Natural killer cell (primary cell): ENCODE results near the gene STMN3. TPM values are rescaled to one million over a fixed set of nuclear protein-coding genes. Genes with fewer than 3 reads are reported as not detected.
"Not testable (repeated sequence)": the region's sequence is repeated elsewhere in the genome, so short reads cannot be mapped to it uniquely, and the experiment has no call there.

Experiments
- ATAC-seq, 3 donors: fragments of 150-1000 bp in 2 of 3; fragments of 200-7000 bp in 1 of 3; cut with Tn5 transposase; 1 replicate in 1 of 3; 2 replicates in 2 of 3; pipeline ENCODE4 v1.10.0; 2021; ENCODE audit warnings: mild to moderate bottlenecking in 2 of 3, moderate library complexity in 2 of 3
- DNase-seq, 2 donors: peaks; one replicate each; pipeline versions ENCODE4 v3.0.0 to v3.0.0-alpha.2; 2013 to 2021; ENCODE audit warnings: mixed read lengths in 1 of 2
- H3K27ac ChIP-seq: one replicate; pipeline ENCODE4 v1.5.1; 2013; ENCODE audit warnings: mild to moderate bottlenecking, low read length
- H3K27me3 ChIP-seq: one replicate; pipeline ENCODE4 v1.6.1; 2013; ENCODE audit warnings: low read length; ENCODE audit not compliant: control insufficient read depth, insufficient read depth
- H3K36me3 ChIP-seq: one replicate; pipeline ENCODE4 v1.6.1; 2013; ENCODE audit warnings: low read length; ENCODE audit not compliant: control insufficient read depth, insufficient read depth
- H3K4me1 ChIP-seq: one replicate; pipeline ENCODE4 v1.6.1; 2013; ENCODE audit warnings: low read length; ENCODE audit not compliant: control insufficient read depth, insufficient read depth
- H3K4me3 ChIP-seq: one replicate; pipeline ENCODE4 v1.5.1; 2013; ENCODE audit warnings: low read length
- H3K9me3 ChIP-seq: one replicate; pipeline ENCODE4 v1.6.1; 2013; ENCODE audit warnings: low read length; ENCODE audit not compliant: control insufficient read depth, insufficient read depth
- H3K27ac Mint-ChIP-seq, 2 donors: one replicate each; pipeline ENCODE4 v1.8.0; 2022; ENCODE audit warnings: mild to moderate bottlenecking in 2 of 2, mixed read lengths in 2 of 2, moderate library complexity in 1 of 2
- H3K27me3 Mint-ChIP-seq, 2 donors: one replicate each; pipeline ENCODE4 v1.8.0; 2022; ENCODE audit warnings: low read depth in 2 of 2, mixed read lengths in 2 of 2
- H3K36me3 Mint-ChIP-seq: one replicate; pipeline ENCODE4 v1.8.0; 2022; ENCODE audit warnings: mixed read lengths
- H3K4me1 Mint-ChIP-seq, 2 donors: one replicate each; pipeline ENCODE4 v1.8.0; 2022; ENCODE audit warnings: mixed read lengths in 2 of 2
- H3K4me3 Mint-ChIP-seq: one replicate; pipeline ENCODE4 v1.8.0; 2022; ENCODE audit warnings: mild to moderate bottlenecking, moderate library complexity, mixed read lengths
- H3K9me3 Mint-ChIP-seq, 2 donors: one replicate each; pipeline ENCODE4 v1.8.0; 2022; ENCODE audit warnings: mixed read lengths in 2 of 2
- WGBS: methylation state at CpG from one replicate; pipeline ENCODE4 v1.1.7; 2013; ENCODE audit warnings: missing lambda C conversion rate; ENCODE audit not compliant: insufficient coverage; 5-methylcytosine and 5-hydroxymethylcytosine counted together
- intact Hi-C: fragments of 100-400 bp; cut with micrococcal nuclease; formaldehyde crosslinking; loops from one replicate; pipeline ENCODE4 v1.14.2; 2022
- total RNA-seq, 4 donors: library from RNA; stranded (reverse); fragments of 120-200 nt in 1 of 4; gene quantifications; one replicate each; pipeline versions ENCODE4 v1.2.3 to v1.2.4, GENCODE V29; 2013 to 2022
- TF ChIP-seq, protein P1 (sequence below): fragments of 200-600 bp; IDR thresholded peaks from one replicate; pipeline ENCODE4 v1.8.0; 2022; ENCODE audit warnings: antibody characterized with exemption

STMN3 gene
- total RNA-seq, 3 donors from 2014 or later (not counting 1 experiment from before 2014, with no cell fraction given): 6.7 to 12.9 (median 8.3) TPM

DNA sequence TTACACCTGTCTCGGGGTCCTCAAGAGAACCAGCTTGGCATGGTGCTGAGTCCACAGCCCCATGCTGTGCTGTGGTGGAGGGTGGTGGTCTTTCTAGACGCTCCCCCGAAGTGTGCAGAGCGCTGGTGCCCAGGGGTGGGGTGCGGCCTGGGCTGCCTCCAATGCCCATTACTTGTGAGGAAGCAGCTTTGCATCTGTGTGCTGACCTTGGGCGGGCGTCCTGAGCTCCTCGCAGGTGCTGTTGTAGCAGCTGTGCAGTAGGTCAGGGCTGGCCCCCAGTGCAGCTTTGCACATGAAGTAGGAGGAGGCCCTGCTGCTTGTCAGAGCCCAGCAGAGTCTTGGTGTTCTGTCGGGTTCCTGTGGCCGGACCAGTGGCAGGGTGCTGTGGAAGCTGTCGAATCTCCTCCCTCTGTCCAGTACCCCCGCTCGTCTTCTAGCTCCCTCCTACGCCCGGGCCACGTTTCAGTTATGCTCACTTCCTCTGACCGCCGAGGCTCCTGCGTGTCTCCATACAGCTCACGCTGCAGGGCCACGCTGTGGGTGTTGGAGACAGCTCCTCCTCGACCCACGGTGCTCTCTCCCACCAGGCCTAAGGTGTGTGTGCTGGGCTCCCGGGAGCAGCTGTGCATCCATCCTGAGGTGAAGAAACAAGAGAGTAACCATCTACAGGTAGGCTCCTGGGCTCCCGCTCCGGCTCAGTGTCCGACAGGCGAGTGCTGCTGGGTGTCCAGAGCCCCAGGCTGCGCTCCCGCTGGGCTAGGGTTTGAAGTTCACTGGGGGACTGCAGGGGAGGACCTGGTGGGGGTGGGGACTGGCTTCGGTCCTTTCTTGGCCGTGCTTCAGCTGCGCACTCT is 9.0 kb upstream of the STMN3 start:
- Histone ChIP-seq H3K9me3 (no peaks in the 10 kb centered on the region), H3K27ac (no peak overlapping the region), H3K36me3 (peaks cover 13% of the 10 kb centered on the region), H3K4me1 (peaks cover 20% of the 10 kb centered on the region), H3K27me3 (no peaks in the 10 kb centered on the region), H3K4me3 (no peak overlapping the region)
- Mint-ChIP-seq H3K4me3 (no peak overlapping the region), H3K4me1 (peaks cover 22 to 24% of the 10 kb centered on the region in 2 donors), H3K36me3 (no peaks in the 10 kb centered on the region), H3K9me3 (no peaks in the 10 kb centered on the region), H3K27me3 (no peaks in the 10 kb centered on the region), H3K27ac (no peak overlapping the region)
- TF ChIP-seq, protein P1, sequence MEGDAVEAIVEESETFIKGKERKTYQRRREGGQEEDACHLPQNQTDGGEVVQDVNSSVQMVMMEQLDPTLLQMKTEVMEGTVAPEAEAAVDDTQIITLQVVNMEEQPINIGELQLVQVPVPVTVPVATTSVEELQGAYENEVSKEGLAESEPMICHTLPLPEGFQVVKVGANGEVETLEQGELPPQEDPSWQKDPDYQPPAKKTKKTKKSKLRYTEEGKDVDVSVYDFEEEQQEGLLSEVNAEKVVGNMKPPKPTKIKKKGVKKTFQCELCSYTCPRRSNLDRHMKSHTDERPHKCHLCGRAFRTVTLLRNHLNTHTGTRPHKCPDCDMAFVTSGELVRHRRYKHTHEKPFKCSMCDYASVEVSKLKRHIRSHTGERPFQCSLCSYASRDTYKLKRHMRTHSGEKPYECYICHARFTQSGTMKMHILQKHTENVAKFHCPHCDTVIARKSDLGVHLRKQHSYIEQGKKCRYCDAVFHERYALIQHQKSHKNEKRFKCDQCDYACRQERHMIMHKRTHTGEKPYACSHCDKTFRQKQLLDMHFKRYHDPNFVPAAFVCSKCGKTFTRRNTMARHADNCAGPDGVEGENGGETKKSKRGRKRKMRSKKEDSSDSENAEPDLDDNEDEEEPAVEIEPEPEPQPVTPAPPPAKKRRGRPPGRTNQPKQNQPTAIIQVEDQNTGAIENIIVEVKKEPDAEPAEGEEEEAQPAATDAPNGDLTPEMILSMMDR: no peak
- intact Hi-C loops: no loop called here
- no peak for DNase-seq
- 94% methylated on average over 33 of the region's 33 CpGs for WGBS
- no peak for ATAC-seq

DNA sequence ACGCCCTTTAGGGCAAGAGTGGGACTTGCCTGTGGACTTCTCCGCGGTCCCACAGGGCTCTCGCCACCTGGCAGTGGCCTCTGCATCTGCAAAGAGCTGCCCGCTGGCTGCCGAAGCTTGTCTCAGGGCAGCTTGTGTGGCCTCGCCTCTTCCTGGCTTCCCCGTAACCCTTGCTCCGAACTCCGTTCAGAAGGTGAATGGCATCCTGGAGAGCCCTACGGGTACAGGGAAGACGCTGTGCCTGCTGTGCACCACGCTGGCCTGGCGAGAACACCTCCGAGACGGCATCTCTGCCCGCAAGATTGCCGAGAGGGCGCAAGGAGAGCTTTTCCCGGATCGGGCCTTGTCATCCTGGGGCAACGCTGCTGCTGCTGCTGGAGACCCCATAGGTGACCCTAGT is 7.9 kb upstream of the STMN3 start:
- DNase-seq (no peak), ATAC-seq (no peak)
- Histone ChIP-seq H3K36me3 (peaks cover 6% of the 10 kb centered on the region), H3K27ac (no peak overlapping the region), H3K27me3 (no peaks in the 10 kb centered on the region), H3K9me3 (no peaks in the 10 kb centered on the region), H3K4me3 (no peak overlapping the region), H3K4me1 (peaks cover 20% of the 10 kb centered on the region)
- TF ChIP-seq, protein P1: no peak
- Mint-ChIP-seq H3K9me3 (no peaks in the 10 kb centered on the region), H3K4me3 (no peak overlapping the region), H3K36me3 (no peaks in the 10 kb centered on the region), H3K4me1 (peaks cover 22 to 24% of the 10 kb centered on the region in 2 donors), H3K27ac (no peak overlapping the region), H3K27me3 (no peaks in the 10 kb centered on the region)
- intact Hi-C loops: no loop called here
- 95% methylated on average over 22 of the region's 22 CpGs for WGBS

DNA sequence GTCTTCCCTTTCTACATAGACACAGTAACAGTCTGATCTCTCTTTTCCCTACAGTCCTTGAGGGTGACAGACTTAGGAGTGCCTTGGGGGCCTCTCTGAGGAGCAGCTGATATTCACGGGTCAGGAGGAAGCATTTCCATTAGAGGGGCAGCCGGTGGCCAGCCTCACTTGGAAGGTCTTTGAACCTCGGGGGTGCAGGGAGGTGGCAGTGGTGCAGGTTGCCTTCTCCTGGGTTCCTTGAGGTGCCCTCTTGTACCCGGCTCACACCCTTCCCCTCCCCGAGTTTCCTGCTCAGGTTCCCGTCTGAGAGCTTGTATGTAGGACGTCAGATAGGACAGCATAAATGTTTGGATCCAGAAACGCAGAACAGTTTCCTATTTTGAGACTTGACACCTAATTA is 7.4 kb upstream of the STMN3 start:
- H3K36me3 ChIP-seq: peaks cover 5% of the 10 kb centered on the region
- DNase-seq (no peak), ATAC-seq (no peak)
- Mint-ChIP-seq H3K4me1 (peaks cover 22 to 24% of the 10 kb centered on the region in 2 donors), H3K27me3 (no peaks in the 10 kb centered on the region), H3K9me3 (no peaks in the 10 kb centered on the region), H3K36me3 (no peaks in the 10 kb centered on the region), H3K4me3 (no peak overlapping the region), H3K27ac (no peak overlapping the region)
- 93% methylated on average over 8 of the region's 8 CpGs for WGBS
- H3K9me3 ChIP-seq: no peaks in the 10 kb centered on the region
- H3K4me3 ChIP-seq: no peak overlapping the region
- H3K27me3 ChIP-seq: no peaks in the 10 kb centered on the region
- H3K27ac ChIP-seq: no peak overlapping the region
- peaks cover 20% of the 10 kb centered on the region for H3K4me1 ChIP-seq
- intact Hi-C loops: no loop called here
- TF ChIP-seq, protein P1: no peak

DNA sequence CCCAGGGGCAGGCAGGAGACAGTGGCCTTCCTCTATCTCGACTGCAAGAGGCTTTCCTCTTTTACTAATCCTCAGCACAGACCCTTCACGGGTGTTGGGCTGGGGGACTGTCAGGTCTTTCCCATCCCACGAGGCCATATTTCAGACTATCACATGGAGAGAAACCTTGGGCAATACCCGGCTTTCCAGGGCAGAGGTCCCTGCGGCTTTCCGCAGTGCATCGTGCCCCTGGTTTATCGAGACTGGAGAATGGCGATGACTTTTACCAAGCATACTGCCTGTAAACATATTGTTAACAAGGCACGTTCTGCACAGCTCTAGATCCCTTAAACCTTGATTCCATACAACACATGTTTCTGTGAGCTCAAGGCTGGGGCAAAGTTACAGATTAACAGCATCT is 7.0 kb upstream of the STMN3 start:
- H3K4me1 ChIP-seq: peaks cover 20% of the 10 kb centered on the region
- H3K27me3 Mint-ChIP-seq, H3K36me3 Mint-ChIP-seq, H3K27ac Mint-ChIP-seq, DNase-seq, H3K27ac ChIP-seq, ATAC-seq, intact Hi-C loops, H3K36me3 ChIP-seq, H3K4me3 ChIP-seq, H3K27me3 ChIP-seq, H3K9me3 Mint-ChIP-seq, H3K9me3 ChIP-seq: not testable (repeated sequence)
- peak overlapping the region; percentile 21 for H3K4me3 Mint-ChIP-seq
- 96% methylated on average over 10 of the region's 10 CpGs for WGBS
- H3K4me1 Mint-ChIP-seq: peaks cover 22 to 24% of the 10 kb centered on the region in 2 donors
